ENCODE data around the gene KLHL22. TPM values are rescaled to one million over a fixed set of nuclear protein-coding genes. Genes with fewer than 3 reads are reported as not detected.

KLHL22 gene
- total and polyA plus RNA-seq, 2 of the 4 experiments (the other 2 are of a cell fraction), result 27.1 to 30.1 TPM

DNA sequence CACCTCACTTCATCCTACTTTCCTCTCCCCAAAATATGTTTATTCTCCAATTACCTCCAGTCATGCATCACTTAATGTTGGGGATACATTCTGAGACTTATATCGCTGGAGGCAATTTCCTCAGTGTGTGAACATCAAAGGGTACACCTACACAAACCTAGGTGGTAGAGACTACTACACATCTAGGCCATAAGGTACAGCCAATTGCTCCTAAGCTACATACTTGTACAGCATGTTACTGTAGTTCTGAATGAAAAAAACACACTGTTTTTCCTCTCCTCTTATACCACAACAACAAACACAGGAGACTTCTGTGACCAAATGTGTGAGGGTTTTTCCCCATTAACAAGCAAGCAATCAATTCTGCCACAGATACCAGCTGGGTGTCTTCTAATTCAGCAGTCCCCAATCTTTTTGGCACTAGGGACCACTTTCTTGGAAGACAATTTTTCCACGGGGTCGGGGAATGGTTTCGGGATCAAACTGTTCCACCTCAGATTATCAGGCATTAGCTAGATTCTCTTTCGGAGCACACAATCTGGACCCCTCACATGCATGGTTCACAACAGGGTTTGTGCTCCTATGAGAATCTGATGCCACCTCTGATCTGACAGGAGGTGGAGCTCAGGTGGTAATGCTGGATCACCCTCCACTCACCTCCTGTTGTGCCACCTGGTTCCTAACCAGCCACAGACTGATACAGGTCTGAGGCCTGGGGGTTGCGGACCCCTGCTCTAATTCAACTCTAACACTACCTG lies 5.2 kb downstream of the KLHL22 start:
- BruUV-seq (replicated peaks), result no TSS peak
- H3K4me3 ChIP-seq (ENCODE audit: insufficient read depth, low read depth, low read length), result no peak overlapping the region
- H4K91ac ChIP-seq (ENCODE audit: insufficient read depth, low read depth, low read length), result no peak overlapping the region
- H3K9me3 ChIP-seq (ENCODE audit: control insufficient read depth, insufficient read depth, low read length), result no peaks in the 10 kb centered on the region
- peaks cover 5% of the 10 kb centered on the region for H3K4me1 ChIP-seq (ENCODE audit: control insufficient read depth, insufficient read depth, low read length)
- no peak overlapping the region for H3K18ac ChIP-seq (ENCODE audit: low read depth, low read length)
- H2BK120ac ChIP-seq (ENCODE audit: low read depth, low read length), result no peak overlapping the region
- no peak overlapping the region for H3K27ac ChIP-seq (ENCODE audit: insufficient read depth, low read length)
- H4K20me1 ChIP-seq (ENCODE audit: insufficient read depth, low read length), result peaks cover 48% of the 10 kb centered on the region
- no peak overlapping the region for H2AFZ ChIP-seq (replicated peaks; ENCODE audit: low read length, poor library complexity)
- peaks cover 9% of the 10 kb centered on the region; the same call in 1 of the 2 replicates for H3K36me3 ChIP-seq (ENCODE audit: control insufficient read depth, insufficient read depth, low read length)
- H3K56ac ChIP-seq (ENCODE audit: extremely low read depth, insufficient read depth, low read length), result no peak overlapping the region
- H4K8ac ChIP-seq (ENCODE audit: low read depth in 2 of 2, low read length in 2 of 2), result no peak overlapping the region
- peaks cover 58 to 84% of the 10 kb centered on the region in 2 experiments for H3K79me1 ChIP-seq (ENCODE audit: low read depth in 1 of 2, low read length in 2 of 2)
- no peak overlapping the region for H2AK9ac ChIP-seq (replicated peaks; ENCODE audit: low read depth, low read length, poor library complexity)
- DNase-seq (no peak), ATAC-seq (ENCODE audit: low read depth) (no peak)
- in situ Hi-C loops (cut with MboI; ENCODE audit: low sequenced_read_pairs), result no loop called here
- H2BK20ac ChIP-seq (ENCODE audit: low read depth, low read length), result no peak overlapping the region
- dilution Hi-C loops (cut with HindIII; ENCODE audit: low sequenced_read_pairs, unreplicated experiment), result no loop called here
- 70% methylated on average over 2 of the region's 6 CpGs; no CpG with 5 or more reads in 1 of the 2 experiments for WGBS, 2 experiments (ENCODE audit: extremely low coverage in 2 of 2, insufficient read length in 1 of 2)
- H2BK5ac ChIP-seq (ENCODE audit: low read depth, low read length, poor library complexity, severe bottlenecking), result no peak overlapping the region
- H3K23ac ChIP-seq (ENCODE audit: low read depth, low read length), result no peak overlapping the region
- H3K9me1 ChIP-seq (ENCODE audit: insufficient read depth, low read length), result peaks cover 24% of the 10 kb centered on the region
- H3K27me3 ChIP-seq (ENCODE audit: control insufficient read depth, insufficient read depth, low read length), result no peaks in the 10 kb centered on the region
- intact Hi-C loops (cut with micrococcal nuclease), result no loop called here
- TF ChIP-seq RFX5 (IDR thresholded peaks at IDR 0.05; ENCODE audit: low read depth, low read length) (no peak), MXI1 (IDR thresholded peaks at IDR 0.05; ENCODE audit: borderline replicate concordance, low read depth, low read length) (no peak), NFE2L2 (IDR thresholded peaks at IDR 0.05; ENCODE audit: low read depth, low read length) (no peak), MAFK (IDR thresholded peaks at IDR 0.05; ENCODE audit: low read depth, low read length) (no peak), FOS (IDR thresholded peaks at IDR 0.05; ENCODE audit: low read depth, low read length) (no peak), BHLHE40 (IDR thresholded peaks at IDR 0.05; ENCODE audit: low read depth, low read length) (no peak), CHD1 (IDR thresholded peaks at IDR 0.05; ENCODE audit: low read depth, low read length) (no peak), POLR2A (IDR thresholded peaks at IDR 0.05; ENCODE audit: low read depth, low read length) (no peak), SMC3 (IDR thresholded peaks at IDR 0.05; ENCODE audit: low read depth, low read length) (no peak), MAZ (IDR thresholded peaks at IDR 0.05; ENCODE audit: borderline replicate concordance, low read depth, low read length) (no peak), RAD21 (IDR thresholded peaks at IDR 0.05; ENCODE audit: low read length) (no peak), RCOR1 (IDR thresholded peaks at IDR 0.05; ENCODE audit: insufficient replicate concordance, low read length) (no peak), CEBPB (IDR thresholded peaks at IDR 0.05; ENCODE audit: low read depth, low read length) (no peak)
- TF ChIP-seq, protein P1, sequence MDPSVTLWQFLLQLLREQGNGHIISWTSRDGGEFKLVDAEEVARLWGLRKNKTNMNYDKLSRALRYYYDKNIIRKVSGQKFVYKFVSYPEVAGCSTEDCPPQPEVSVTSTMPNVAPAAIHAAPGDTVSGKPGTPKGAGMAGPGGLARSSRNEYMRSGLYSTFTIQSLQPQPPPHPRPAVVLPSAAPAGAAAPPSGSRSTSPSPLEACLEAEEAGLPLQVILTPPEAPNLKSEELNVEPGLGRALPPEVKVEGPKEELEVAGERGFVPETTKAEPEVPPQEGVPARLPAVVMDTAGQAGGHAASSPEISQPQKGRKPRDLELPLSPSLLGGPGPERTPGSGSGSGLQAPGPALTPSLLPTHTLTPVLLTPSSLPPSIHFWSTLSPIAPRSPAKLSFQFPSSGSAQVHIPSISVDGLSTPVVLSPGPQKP (IDR thresholded peaks at IDR 0.05; ENCODE audit: borderline replicate concordance, low read depth, low read length), result no peak
- TF ChIP-seq, protein P2, sequence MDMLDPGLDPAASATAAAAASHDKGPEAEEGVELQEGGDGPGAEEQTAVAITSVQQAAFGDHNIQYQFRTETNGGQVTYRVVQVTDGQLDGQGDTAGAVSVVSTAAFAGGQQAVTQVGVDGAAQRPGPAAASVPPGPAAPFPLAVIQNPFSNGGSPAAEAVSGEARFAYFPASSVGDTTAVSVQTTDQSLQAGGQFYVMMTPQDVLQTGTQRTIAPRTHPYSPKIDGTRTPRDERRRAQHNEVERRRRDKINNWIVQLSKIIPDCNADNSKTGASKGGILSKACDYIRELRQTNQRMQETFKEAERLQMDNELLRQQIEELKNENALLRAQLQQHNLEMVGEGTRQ (IDR thresholded peaks at IDR 0.05; ENCODE audit: low read depth, low read length), result no peak
- TF ChIP-seq, protein P3, sequence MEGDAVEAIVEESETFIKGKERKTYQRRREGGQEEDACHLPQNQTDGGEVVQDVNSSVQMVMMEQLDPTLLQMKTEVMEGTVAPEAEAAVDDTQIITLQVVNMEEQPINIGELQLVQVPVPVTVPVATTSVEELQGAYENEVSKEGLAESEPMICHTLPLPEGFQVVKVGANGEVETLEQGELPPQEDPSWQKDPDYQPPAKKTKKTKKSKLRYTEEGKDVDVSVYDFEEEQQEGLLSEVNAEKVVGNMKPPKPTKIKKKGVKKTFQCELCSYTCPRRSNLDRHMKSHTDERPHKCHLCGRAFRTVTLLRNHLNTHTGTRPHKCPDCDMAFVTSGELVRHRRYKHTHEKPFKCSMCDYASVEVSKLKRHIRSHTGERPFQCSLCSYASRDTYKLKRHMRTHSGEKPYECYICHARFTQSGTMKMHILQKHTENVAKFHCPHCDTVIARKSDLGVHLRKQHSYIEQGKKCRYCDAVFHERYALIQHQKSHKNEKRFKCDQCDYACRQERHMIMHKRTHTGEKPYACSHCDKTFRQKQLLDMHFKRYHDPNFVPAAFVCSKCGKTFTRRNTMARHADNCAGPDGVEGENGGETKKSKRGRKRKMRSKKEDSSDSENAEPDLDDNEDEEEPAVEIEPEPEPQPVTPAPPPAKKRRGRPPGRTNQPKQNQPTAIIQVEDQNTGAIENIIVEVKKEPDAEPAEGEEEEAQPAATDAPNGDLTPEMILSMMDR (conservative IDR thresholded peaks at IDR 0.05; ENCODE audit: low read depth, low read length), result no peak
- no peak overlapping the region for H3K14ac ChIP-seq (replicated peaks; ENCODE audit: low read depth, low read length)
- no peak overlapping the region for H2AK5ac ChIP-seq (ENCODE audit: low read depth, low read length)
- H3K9ac ChIP-seq (ENCODE audit: low read depth, low read length), result no peak overlapping the region
- ChIA-PET CTCF (no interaction called here), POLR2A (ENCODE audit: unreplicated experiment) (no interaction called here)
- H3K4ac ChIP-seq (ENCODE audit: low read depth, low read length), result no peak overlapping the region
- H4K5ac ChIP-seq (ENCODE audit: low read depth, low read length), result no peak overlapping the region
- no peak overlapping the region for H2BK15ac ChIP-seq (ENCODE audit: low read depth, low read length)
- no peak overlapping the region for H3K4me2 ChIP-seq (ENCODE audit: low read depth, low read length)

Data from IMR-90 (cell line).